Progenitor cell of endocrine pancreas (in vitro differentiated cells): Measurements from ENCODE around the gene NEDD4. TPM values are rescaled to one million over a fixed set of nuclear protein-coding genes. Genes with fewer than 3 reads are reported as not detected.
"Not testable (repeated sequence)": the region's sequence is repeated elsewhere in the genome, so short reads cannot be mapped to it uniquely, and the experiment has no call there.

Source experiments
- DNase-seq: peaks from one replicate; pipeline ENCODE4 v3.0.0; 2021; ENCODE audit warnings: low spot score; ENCODE audit not compliant: unreplicated experiment
- H3K27ac Mint-ChIP-seq: 2 replicates; pipeline ENCODE4 v1.8.0; 2021; ENCODE audit warnings: mild to moderate bottlenecking, moderate library complexity, mixed read lengths
- H3K27me3 Mint-ChIP-seq: 2 replicates; pipeline ENCODE4 v1.8.0; 2021; ENCODE audit warnings: mixed read lengths
- H3K36me3 Mint-ChIP-seq: 2 replicates; pipeline ENCODE4 v1.8.0; 2022; ENCODE audit warnings: mixed read lengths; ENCODE audit not compliant: insufficient read depth
- H3K4me1 Mint-ChIP-seq: 2 replicates; pipeline ENCODE4 v1.8.0; 2021; ENCODE audit warnings: low read depth, mixed read lengths
- H3K4me3 Mint-ChIP-seq: 2 replicates; pipeline ENCODE4 v1.8.0; 2021; ENCODE audit warnings: low read depth, mild to moderate bottlenecking, moderate library complexity, mixed read lengths
- H3K9me3 Mint-ChIP-seq: 2 replicates; pipeline ENCODE4 v1.8.0; 2021; ENCODE audit warnings: low read depth, mixed read lengths
- CTCF ChIP-seq: fragments of 200-600 bp; sonication (generic); IDR thresholded peaks from one replicate; pipeline ENCODE4 v1.5.0; 2021; ENCODE audit warnings: antibody characterized with exemption, mild to moderate bottlenecking; ENCODE audit not compliant: unreplicated experiment
- total RNA-seq: library from RNA; stranded (reverse); gene quantifications from 2 replicates; pipeline ENCODE4 v1.2.1, GENCODE V29; 2021

The NEDD4 gene
- total RNA-seq, 1 donor from 2014 or later = 12.3 TPM

- no peak for TF ChIP-seq CTCF
- Mint-ChIP-seq H3K27me3 (no peaks in the 10 kb centered on the region), H3K4me1 (peaks cover 1% of the 10 kb centered on the region), H3K4me3 (no peak overlapping the region), H3K36me3 (peaks cover 2% of the 10 kb centered on the region), H3K9me3 (no peaks in the 10 kb centered on the region), H3K27ac (no peak overlapping the region)
- DNase-seq = no peak
Measured at GRCh38 chr15:55879181-55879580, 114.2 kb downstream of the NEDD4 start.

GRCh38 chr15:55873024-55873720, 120.2 kb downstream of the NEDD4 start:
- H3K27ac Mint-ChIP-seq = no peak overlapping the region
- H3K36me3 Mint-ChIP-seq = peaks cover 4% of the 10 kb centered on the region
- no peaks in the 10 kb centered on the region for H3K27me3 Mint-ChIP-seq
- TF ChIP-seq CTCF = no peak
- no peaks in the 10 kb centered on the region for H3K9me3 Mint-ChIP-seq
- peaks cover 10% of the 10 kb centered on the region for H3K4me1 Mint-ChIP-seq
- H3K4me3 Mint-ChIP-seq = no peak overlapping the region
- DNase-seq = no peak

- Mint-ChIP-seq H3K4me1 (peaks cover 10% of the 10 kb centered on the region), H3K27ac (no peak overlapping the region), H3K4me3 (no peak overlapping the region), H3K9me3 (no peaks in the 10 kb centered on the region), H3K36me3 (peaks cover 4% of the 10 kb centered on the region), H3K27me3 (no peaks in the 10 kb centered on the region)
- TF ChIP-seq CTCF = no peak
- no peak for DNase-seq
Measured at GRCh38 chr15:55872471-55872870, 120.9 kb downstream of the NEDD4 start.

- no peaks in the 10 kb centered on the region for H3K9me3 Mint-ChIP-seq
- H3K4me1 Mint-ChIP-seq = peaks cover 10% of the 10 kb centered on the region
- H3K27me3 Mint-ChIP-seq = no peaks in the 10 kb centered on the region
- H3K27ac Mint-ChIP-seq = no peak overlapping the region
- DNase-seq = no peak
- TF ChIP-seq CTCF = no peak
- peaks cover 6% of the 10 kb centered on the region for H3K36me3 Mint-ChIP-seq
- H3K4me3 Mint-ChIP-seq = no peak overlapping the region
Measured at GRCh38 chr15:55869660-55870059, 123.8 kb downstream of the NEDD4 start.

- Mint-ChIP-seq H3K27me3 (no peaks in the 10 kb centered on the region), H3K36me3 (peaks cover 6% of the 10 kb centered on the region), H3K4me3 (no peak overlapping the region), H3K27ac (peak overlapping the region; percentile 62), H3K4me1 (peaks cover 11% of the 10 kb centered on the region), H3K9me3 (no peaks in the 10 kb centered on the region)
- TF ChIP-seq CTCF = no peak
- DNase-seq = no peak
Measured at GRCh38 chr15:55868707-55869106, 124.7 kb downstream of the NEDD4 start.

GRCh38 chr15:55868291-55868690, 125.1 kb downstream of the NEDD4 start:
- H3K9me3 Mint-ChIP-seq, H3K36me3 Mint-ChIP-seq, H3K27me3 Mint-ChIP-seq, H3K4me3 Mint-ChIP-seq, DNase-seq: not testable (repeated sequence)
- Mint-ChIP-seq H3K27ac (peak overlapping the region; percentile 62), H3K4me1 (peaks cover 11% of the 10 kb centered on the region)
